ENCODE data around the gene NRCAM.

NRCAM gene

DNA sequence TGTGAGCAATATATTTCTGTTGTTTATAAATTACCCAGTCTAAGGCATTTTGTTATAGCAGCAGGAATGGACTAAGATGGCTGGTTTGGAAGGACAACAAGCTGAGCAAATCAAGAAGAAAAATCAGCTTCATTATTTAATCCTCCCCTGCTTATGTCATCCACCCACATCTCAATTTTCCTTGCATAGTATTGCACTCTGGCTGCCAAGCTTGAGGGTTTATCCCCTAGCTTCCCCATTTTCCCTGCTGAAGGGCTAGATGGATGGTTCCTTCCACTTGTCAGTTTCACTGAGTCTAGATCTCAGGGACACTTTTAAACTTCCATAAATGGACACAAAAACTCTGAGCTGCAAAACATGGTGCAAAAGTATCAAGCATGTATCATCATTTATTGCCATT, 250.9 kb downstream of the NRCAM start:
- no peak overlapping the region for H3K27ac ChIP-seq (ENCODE audit: extremely low read depth, low read depth, low read length)
- TF ChIP-seq, protein P1, sequence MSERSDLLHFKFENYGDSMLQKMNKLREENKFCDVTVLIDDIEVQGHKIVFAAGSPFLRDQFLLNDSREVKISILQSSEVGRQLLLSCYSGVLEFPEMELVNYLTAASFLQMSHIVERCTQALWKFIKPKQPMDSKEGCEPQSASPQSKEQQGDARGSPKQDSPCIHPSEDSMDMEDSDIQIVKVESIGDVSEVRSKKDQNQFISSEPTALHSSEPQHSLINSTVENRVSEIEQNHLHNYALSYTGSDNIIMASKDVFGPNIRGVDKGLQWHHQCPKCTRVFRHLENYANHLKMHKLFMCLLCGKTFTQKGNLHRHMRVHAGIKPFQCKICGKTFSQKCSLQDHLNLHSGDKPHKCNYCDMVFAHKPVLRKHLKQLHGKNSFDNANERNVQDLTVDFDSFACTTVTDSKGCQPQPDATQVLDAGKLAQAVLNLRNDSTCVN (tag by site-specific recombination; optimal IDR thresholded peaks at IDR 0.05): no peak
- no peak for TF ChIP-seq ZNF530 (tag by site-specific recombination; IDR thresholded peaks at IDR 0.05; ENCODE audit: low read depth)
- no peak overlapping the region for H3K4me3 ChIP-seq (ENCODE audit: low read depth, low read length)
- POLR2A ChIA-PET: no interaction called here
- H3K36me3 ChIP-seq (ENCODE audit: control insufficient read depth in 2 of 2, insufficient read depth in 1 of 2, low read length in 2 of 2): no peaks in the 10 kb centered on the region
- CTCF ChIA-PET: no interaction called here
- no peaks in the 10 kb centered on the region for H3K4me1 ChIP-seq (ENCODE audit: control insufficient read depth, insufficient read depth, low read length)
- H3K9me3 ChIP-seq (ENCODE audit: control insufficient read depth, insufficient read depth, low read depth, low read length): no peaks in the 10 kb centered on the region

DNA sequence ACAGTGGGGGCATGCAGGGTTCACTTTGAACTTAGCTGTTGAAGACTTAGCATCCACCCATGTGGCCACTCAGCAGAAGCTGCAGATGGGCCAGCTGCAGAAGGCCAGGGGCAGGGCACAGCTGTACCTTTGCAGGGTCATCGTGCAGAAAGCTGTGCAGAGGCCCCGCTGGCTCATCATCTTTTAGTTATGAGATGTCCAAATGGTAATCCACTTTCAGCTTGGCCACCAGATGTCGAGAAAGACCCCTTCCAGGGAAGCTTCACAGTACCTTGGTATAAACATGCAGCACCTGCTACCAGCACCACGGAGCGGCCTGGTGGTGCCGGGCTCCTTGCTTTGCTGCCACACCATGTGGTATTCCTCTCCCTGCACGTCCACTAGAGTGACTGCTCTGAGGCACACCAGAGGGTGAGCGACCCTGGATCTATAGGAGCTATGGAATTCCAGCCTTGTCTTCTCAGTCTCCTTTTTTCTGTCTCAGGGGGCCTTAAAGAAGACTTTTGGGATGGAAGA, 251.9 kb downstream of the NRCAM start:
- ChIA-PET CTCF (no interaction called here), POLR2A (no interaction called here)
- no peaks in the 10 kb centered on the region for H3K4me1 ChIP-seq (ENCODE audit: control insufficient read depth, insufficient read depth, low read length)
- no peaks in the 10 kb centered on the region for H3K9me3 ChIP-seq (ENCODE audit: control insufficient read depth, insufficient read depth, low read depth, low read length)
- H3K27ac ChIP-seq (ENCODE audit: extremely low read depth, low read depth, low read length): no peak overlapping the region
- no peaks in the 10 kb centered on the region for H3K36me3 ChIP-seq (ENCODE audit: control insufficient read depth in 2 of 2, insufficient read depth in 1 of 2, low read length in 2 of 2)
- TF ChIP-seq HOXC10 (CRISPR knock-in tag; IDR thresholded peaks at IDR 0.05): no peak
- no peak for TF ChIP-seq ZBTB1 (tag by site-specific recombination; IDR thresholded peaks at IDR 0.05)
- TF ChIP-seq ZNF121 (tag by site-specific recombination; IDR thresholded peaks at IDR 0.05): no peak
- TF ChIP-seq, protein P2, sequence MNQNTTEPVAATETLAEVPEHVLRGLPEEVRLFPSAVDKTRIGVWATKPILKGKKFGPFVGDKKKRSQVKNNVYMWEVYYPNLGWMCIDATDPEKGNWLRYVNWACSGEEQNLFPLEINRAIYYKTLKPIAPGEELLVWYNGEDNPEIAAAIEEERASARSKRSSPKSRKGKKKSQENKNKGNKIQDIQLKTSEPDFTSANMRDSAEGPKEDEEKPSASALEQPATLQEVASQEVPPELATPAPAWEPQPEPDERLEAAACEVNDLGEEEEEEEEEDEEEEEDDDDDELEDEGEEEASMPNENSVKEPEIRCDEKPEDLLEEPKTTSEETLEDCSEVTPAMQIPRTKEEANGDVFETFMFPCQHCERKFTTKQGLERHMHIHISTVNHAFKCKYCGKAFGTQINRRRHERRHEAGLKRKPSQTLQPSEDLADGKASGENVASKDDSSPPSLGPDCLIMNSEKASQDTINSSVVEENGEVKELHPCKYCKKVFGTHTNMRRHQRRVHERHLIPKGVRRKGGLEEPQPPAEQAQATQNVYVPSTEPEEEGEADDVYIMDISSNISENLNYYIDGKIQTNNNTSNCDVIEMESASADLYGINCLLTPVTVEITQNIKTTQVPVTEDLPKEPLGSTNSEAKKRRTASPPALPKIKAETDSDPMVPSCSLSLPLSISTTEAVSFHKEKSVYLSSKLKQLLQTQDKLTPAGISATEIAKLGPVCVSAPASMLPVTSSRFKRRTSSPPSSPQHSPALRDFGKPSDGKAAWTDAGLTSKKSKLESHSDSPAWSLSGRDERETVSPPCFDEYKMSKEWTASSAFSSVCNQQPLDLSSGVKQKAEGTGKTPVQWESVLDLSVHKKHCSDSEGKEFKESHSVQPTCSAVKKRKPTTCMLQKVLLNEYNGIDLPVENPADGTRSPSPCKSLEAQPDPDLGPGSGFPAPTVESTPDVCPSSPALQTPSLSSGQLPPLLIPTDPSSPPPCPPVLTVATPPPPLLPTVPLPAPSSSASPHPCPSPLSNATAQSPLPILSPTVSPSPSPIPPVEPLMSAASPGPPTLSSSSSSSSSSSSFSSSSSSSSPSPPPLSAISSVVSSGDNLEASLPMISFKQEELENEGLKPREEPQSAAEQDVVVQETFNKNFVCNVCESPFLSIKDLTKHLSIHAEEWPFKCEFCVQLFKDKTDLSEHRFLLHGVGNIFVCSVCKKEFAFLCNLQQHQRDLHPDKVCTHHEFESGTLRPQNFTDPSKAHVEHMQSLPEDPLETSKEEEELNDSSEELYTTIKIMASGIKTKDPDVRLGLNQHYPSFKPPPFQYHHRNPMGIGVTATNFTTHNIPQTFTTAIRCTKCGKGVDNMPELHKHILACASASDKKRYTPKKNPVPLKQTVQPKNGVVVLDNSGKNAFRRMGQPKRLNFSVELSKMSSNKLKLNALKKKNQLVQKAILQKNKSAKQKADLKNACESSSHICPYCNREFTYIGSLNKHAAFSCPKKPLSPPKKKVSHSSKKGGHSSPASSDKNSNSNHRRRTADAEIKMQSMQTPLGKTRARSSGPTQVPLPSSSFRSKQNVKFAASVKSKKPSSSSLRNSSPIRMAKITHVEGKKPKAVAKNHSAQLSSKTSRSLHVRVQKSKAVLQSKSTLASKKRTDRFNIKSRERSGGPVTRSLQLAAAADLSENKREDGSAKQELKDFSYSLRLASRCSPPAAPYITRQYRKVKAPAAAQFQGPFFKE (tag by site-specific recombination; IDR thresholded peaks at IDR 0.05; ENCODE audit: borderline replicate concordance): no peak
- no peak overlapping the region for H3K4me3 ChIP-seq (ENCODE audit: low read depth, low read length)

DNA sequence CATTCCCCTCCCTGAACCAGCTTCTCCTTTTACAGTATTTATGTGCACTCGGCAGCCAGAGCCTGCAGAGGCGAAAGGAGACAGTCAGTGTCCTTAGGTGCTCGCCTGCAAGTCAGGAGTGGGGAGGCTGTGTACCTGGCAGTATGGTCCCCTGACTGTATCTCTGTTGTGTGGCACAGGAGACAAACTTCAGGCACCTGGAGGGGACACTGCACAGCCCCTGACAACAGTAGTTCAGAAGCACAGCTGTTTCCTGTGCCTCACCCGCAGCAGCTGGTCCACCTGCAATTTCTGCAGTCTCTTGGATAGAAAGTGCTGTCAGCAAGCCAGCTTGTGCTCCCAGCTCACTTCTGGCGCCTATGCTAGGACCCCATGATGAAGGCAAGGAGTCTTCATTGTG, 252.7 kb downstream of the NRCAM start:
- H3K36me3 ChIP-seq (ENCODE audit: control insufficient read depth in 2 of 2, insufficient read depth in 1 of 2, low read length in 2 of 2): no peaks in the 10 kb centered on the region
- H3K4me1 ChIP-seq (ENCODE audit: control insufficient read depth, insufficient read depth, low read length): no peaks in the 10 kb centered on the region
- H3K27ac ChIP-seq (ENCODE audit: extremely low read depth, low read depth, low read length): no peak overlapping the region
- ChIA-PET POLR2A (no interaction called here), CTCF (interaction anchor here (0.9 kb wide), 1 partner anchor 293 kb away, joined by 4 read pairs; no protein-coding TSS in a partner anchor)
- no peaks in the 10 kb centered on the region for H3K9me3 ChIP-seq (ENCODE audit: control insufficient read depth, insufficient read depth, low read depth, low read length)
- no peak for TF ChIP-seq ZSCAN30 (tag by site-specific recombination; IDR thresholded peaks at IDR 0.05)
- TF ChIP-seq, protein P3, sequence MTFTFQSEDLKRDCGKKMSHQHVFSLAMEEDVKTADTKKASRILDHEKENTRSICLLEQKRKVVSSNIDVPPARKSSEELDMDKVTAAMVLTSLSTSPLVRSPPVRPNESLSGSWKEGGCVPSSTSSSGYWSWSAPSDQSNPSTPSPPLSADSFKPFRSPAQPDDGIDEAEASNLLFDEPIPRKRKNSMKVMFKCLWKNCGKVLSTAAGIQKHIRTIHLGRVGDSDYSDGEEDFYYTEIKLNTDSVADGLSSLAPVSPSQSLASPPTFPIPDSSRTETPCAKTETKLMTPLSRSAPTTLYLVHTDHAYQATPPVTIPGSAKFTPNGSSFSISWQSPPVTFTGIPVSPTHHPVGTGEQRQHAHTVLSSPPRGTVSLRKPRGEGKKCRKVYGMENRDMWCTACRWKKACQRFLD (tag by site-specific recombination; IDR thresholded peaks at IDR 0.05): no peak
- TF ChIP-seq ZXDB (tag by site-specific recombination; IDR thresholded peaks at IDR 0.05): no peak
- TF ChIP-seq, protein P4, sequence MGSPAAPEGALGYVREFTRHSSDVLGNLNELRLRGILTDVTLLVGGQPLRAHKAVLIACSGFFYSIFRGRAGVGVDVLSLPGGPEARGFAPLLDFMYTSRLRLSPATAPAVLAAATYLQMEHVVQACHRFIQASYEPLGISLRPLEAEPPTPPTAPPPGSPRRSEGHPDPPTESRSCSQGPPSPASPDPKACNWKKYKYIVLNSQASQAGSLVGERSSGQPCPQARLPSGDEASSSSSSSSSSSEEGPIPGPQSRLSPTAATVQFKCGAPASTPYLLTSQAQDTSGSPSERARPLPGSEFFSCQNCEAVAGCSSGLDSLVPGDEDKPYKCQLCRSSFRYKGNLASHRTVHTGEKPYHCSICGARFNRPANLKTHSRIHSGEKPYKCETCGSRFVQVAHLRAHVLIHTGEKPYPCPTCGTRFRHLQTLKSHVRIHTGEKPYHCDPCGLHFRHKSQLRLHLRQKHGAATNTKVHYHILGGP (tag by site-specific recombination; IDR thresholded peaks at IDR 0.05): no peak
- no peak for TF ChIP-seq GLI2 (tag by site-specific recombination; IDR thresholded peaks at IDR 0.05; ENCODE audit: borderline replicate concordance, low read depth)
- no peak for TF ChIP-seq ZNF114 (tag by site-specific recombination; IDR thresholded peaks at IDR 0.05)
- no peak for TF ChIP-seq ZNF266 (tag by site-specific recombination; IDR thresholded peaks at IDR 0.05; ENCODE audit: low read depth)
- TF ChIP-seq, protein P5, sequence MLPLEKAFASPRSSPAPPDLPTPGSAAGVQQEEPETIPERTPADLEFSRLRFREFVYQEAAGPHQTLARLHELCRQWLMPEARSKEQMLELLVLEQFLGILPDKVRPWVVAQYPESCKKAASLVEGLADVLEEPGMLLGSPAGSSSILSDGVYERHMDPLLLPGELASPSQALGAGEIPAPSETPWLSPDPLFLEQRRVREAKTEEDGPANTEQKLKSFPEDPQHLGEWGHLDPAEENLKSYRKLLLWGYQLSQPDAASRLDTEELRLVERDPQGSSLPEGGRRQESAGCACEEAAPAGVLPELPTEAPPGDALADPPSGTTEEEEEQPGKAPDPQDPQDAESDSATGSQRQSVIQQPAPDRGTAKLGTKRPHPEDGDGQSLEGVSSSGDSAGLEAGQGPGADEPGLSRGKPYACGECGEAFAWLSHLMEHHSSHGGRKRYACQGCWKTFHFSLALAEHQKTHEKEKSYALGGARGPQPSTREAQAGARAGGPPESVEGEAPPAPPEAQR (tag by site-specific recombination; IDR thresholded peaks at IDR 0.05): no peak
- no peak for TF ChIP-seq ZNF341 (tag by site-specific recombination; IDR thresholded peaks at IDR 0.05; ENCODE audit: low read depth)
- TF ChIP-seq, protein P6, sequence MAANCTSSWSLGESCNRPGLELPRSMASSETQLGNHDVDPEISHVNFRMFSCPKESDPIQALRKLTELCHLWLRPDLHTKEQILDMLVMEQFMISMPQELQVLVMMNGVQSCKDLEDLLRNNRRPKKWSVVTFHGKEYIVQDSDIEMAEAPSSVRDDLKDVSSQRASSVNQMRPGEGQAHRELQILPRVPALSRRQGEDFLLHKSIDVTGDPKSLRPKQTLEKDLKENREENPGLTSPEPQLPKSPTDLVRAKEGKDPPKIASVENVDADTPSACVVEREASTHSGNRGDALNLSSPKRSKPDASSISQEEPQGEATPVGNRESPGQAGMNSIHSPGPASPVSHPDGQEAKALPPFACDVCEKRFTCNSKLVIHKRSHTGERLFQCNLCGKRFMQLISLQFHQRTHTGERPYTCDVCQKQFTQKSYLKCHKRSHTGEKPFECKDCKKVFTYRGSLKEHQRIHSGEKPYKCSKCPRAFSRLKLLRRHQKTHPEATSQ (tag by site-specific recombination; IDR thresholded peaks at IDR 0.05): no peak
- no peak overlapping the region for H3K4me3 ChIP-seq (ENCODE audit: low read depth, low read length)
